Left lung (tissue), 10 donors: ENCODE measurements around the gene ZNF410. TPM values are rescaled to one million over a fixed set of nuclear protein-coding genes. Genes with fewer than 3 reads are reported as not detected.
A peak's percentile ranks its signal among the peaks of the same experiment; 100 is the strongest.

Source experiments
- ATAC-seq: fragments of 200-7000 bp; cut with Tn5 transposase; one replicate; pipeline ENCODE4 v1.9.1; 2020; ENCODE audit warnings: moderate library complexity
- DNase-seq, 4 donors: peaks; one replicate each; pipeline ENCODE4 v3.0.0-alpha.2; 2013 to 2020
- H3K27ac ChIP-seq, 2 donors: fragments of 200-600 bp; sonication (generic) in 1 of 2; one replicate each; pipeline versions ENCODE4 v1.5.0 to v1.8.0; 2020 to 2021
- H3K27me3 ChIP-seq, 2 donors: fragments of 200-600 bp; sonication (generic) in 1 of 2; one replicate each; pipeline versions ENCODE4 v1.5.0 to v1.8.0; 2020 to 2021
- H3K36me3 ChIP-seq, 2 donors: fragments of 200-600 bp; sonication (generic) in 1 of 2; one replicate each; pipeline versions ENCODE4 v1.5.0 to v1.8.0; 2020 to 2021
- H3K4me1 ChIP-seq, 2 donors: fragments of 200-600 bp; one replicate each; pipeline ENCODE4 v1.8.0; 2021
- H3K4me3 ChIP-seq, 2 donors: fragments of 200-600 bp; sonication (generic) in 1 of 2; one replicate each; pipeline versions ENCODE4 v1.5.0 to v1.8.0; 2020 to 2021; ENCODE audit warnings: mild to moderate bottlenecking in 1 of 2
- H3K9me3 ChIP-seq, 2 donors: fragments of 200-600 bp; sonication (generic) in 1 of 2; one replicate each; pipeline versions ENCODE4 v1.5.0 to v1.8.0; 2020 to 2021
- intact Hi-C, 2 donors: fragments of 100-400 bp; cut with DNase I; formaldehyde crosslinking; loops; one replicate each; pipeline versions ENCODE4 v1.11.2 to v1.14.2; 2022
- polyA plus RNA-seq, 6 donors: library from polyadenylated mRNA; unstranded; fragments of 120-200 nt; gene quantifications; one replicate each; pipeline ENCODE4 v1.2.1, GENCODE V29; 2013; ENCODE audit not compliant: insufficient read length in 6 of 6
- total RNA-seq, 2 donors: library from RNA; stranded (reverse); fragmentation: NEBNext Ultra II Directional; extraction: Animal tissue kit (Norgen Biotek cat#: 25700); gene quantifications; one replicate each; pipeline ENCODE4 v1.2.1, GENCODE V29; 2021
- TF ChIP-seq, protein P1 (sequence below), 2 donors: fragments of 200-600 bp; sonication (generic) in 1 of 2; IDR thresholded peaks; one replicate each; pipeline versions ENCODE4 v1.5.0 to v1.8.0; 2021; ENCODE audit warnings: antibody characterized with exemption in 2 of 2
- donor health status: DM: no; HTN: yes; CAD: no.
- donor health status: DM: no; HTN: no; CAD: no.

ZNF410 gene
- total and polyA plus RNA-seq, 8 donors, result 38.7 to 55.6 (median 50.4) TPM

DNA sequence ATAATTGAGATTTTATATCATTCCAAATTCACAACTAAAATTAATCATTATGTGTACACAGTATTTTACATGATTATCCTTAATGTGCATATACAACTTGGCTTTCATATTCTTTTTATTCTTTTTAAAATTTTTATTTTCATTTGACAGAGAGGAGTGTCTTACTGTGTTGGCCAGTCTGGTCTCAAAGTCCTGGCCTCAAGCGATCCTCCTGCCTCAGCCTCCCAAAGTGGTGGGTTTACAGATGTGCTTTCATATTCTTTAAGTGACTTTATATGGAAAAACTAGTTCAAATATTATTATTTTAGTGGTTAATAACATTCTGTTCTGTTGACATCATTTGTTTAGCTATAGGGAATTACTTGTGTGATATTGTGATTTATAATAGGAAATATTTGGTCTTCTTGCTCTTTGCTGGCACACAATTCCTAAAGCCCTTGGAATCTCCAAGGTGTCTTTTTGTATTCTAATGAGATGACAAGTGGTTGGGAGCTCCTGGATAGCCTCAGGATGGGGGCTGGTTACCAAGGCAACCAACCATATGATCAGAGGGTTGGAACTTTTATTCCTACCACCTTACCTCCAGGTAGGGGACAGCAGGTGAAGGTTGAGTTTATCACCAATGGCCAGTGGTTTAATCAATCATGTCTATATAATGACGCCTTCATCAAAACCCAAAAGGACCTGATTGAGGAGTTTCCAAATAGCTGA, 16.0 kb upstream of the ZNF410 start:
- ATAC-seq, result no peak
- H3K36me3 ChIP-seq, result peaks cover 0 to 5% of the 10 kb centered on the region in 2 donors

DNA sequence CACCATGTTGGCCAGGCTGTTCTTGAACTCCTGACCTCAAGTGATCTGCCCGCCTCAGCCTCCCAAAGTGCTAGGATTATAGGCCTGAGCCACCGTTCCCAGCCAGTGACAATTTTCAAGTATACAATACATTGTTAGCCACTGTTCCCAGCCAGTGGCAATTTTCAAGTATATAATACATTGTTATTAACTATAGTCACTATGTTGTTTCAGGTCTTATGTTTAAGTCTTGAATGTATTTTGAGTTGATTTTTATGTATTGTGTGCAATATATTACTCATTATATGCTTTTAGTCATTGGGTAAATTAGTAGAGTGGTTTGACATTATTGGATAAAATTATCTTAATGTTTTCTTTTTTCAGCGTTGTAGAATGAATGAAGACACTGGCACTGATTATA, 13.0 kb upstream of the ZNF410 start:
- H3K27ac ChIP-seq, result no peak overlapping the region
- H3K4me1 ChIP-seq, result peaks cover 0 to 4% of the 10 kb centered on the region in 2 donors
- peaks cover 0 to 5% of the 10 kb centered on the region in 2 donors for H3K36me3 ChIP-seq
- TF ChIP-seq, protein P1, sequence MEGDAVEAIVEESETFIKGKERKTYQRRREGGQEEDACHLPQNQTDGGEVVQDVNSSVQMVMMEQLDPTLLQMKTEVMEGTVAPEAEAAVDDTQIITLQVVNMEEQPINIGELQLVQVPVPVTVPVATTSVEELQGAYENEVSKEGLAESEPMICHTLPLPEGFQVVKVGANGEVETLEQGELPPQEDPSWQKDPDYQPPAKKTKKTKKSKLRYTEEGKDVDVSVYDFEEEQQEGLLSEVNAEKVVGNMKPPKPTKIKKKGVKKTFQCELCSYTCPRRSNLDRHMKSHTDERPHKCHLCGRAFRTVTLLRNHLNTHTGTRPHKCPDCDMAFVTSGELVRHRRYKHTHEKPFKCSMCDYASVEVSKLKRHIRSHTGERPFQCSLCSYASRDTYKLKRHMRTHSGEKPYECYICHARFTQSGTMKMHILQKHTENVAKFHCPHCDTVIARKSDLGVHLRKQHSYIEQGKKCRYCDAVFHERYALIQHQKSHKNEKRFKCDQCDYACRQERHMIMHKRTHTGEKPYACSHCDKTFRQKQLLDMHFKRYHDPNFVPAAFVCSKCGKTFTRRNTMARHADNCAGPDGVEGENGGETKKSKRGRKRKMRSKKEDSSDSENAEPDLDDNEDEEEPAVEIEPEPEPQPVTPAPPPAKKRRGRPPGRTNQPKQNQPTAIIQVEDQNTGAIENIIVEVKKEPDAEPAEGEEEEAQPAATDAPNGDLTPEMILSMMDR (IDR thresholded peaks at IDR 0.05), result no peak
- intact Hi-C loops, result no loop called here
- DNase-seq, result no peak
- ATAC-seq, result no peak
- no peaks in the 10 kb centered on the region for H3K27me3 ChIP-seq
- no peaks in the 10 kb centered on the region for H3K9me3 ChIP-seq
- H3K4me3 ChIP-seq, result no peak overlapping the region

More for the DNA sequence above, 16.0 kb upstream of the ZNF410 start:
- no peaks in the 10 kb centered on the region for H3K9me3 ChIP-seq
- no peak overlapping the region for H3K27ac ChIP-seq
- intact Hi-C loops, result no loop called here
- H3K4me3 ChIP-seq, result no peak overlapping the region
- no peaks in the 10 kb centered on the region for H3K27me3 ChIP-seq
- DNase-seq, result no peak
- no peaks in the 10 kb centered on the region for H3K4me1 ChIP-seq
- TF ChIP-seq, protein P1 (IDR thresholded peaks at IDR 0.05), result no peak

DNA sequence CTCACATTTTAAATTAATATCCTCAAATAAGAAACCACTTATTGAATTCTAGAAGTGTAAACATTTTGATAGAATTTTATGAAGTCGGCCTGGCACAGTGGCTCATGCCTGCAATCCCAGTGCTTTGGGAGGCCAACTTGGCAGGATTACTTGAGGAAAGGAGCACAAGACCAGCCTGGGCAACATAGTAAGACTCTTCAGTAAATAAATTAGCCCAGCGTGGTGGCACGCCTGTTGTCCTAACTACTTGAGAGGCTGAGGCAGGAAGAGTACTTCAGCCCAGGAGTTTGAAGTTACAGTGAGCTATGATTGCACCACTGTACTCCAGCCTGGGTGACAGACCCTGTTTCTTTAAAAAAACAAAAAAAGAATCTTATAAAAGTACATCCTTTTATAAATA, 8.9 kb upstream of the ZNF410 start:
- Histone ChIP-seq H3K27me3 (no peaks in the 10 kb centered on the region), H3K27ac (no peak overlapping the region), H3K4me3 (no peak overlapping the region), H3K36me3 (peaks cover 0 to 5% of the 10 kb centered on the region in 2 donors), H3K9me3 (no peaks in the 10 kb centered on the region), H3K4me1 (peaks cover 0 to 4% of the 10 kb centered on the region in 2 donors)
- DNase-seq (peak in 1 of 4 donors; percentile 63), ATAC-seq (peak; percentile 96)
- TF ChIP-seq, protein P1 (IDR thresholded peaks at IDR 0.05), result no peak
- intact Hi-C loops, result no loop called here

DNA sequence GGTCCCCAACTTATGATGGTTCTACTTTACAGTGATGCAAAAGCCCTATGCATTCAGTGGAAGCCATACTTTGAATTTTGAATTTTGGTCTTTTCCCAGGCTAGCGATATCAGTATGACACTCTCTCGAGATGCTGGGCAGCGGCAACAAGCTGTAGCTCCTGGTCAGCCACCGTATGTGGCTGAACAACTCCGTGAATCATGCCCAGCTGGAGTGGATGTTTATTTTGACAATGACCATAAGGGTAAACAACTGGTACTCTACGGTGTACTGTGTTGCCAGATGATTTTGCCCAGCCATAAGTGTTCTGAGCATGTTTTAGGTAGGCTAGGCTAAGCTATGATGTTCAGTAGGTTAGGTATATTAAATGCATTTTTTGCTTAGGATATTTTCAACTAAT, 8.2 kb upstream of the ZNF410 start:
- H3K27ac ChIP-seq, result no peak overlapping the region
- no peak overlapping the region for H3K4me3 ChIP-seq
- intact Hi-C loops, result no loop called here
- H3K4me1 ChIP-seq, result peaks cover 0 to 4% of the 10 kb centered on the region in 2 donors
- peaks cover 0 to 5% of the 10 kb centered on the region in 2 donors for H3K36me3 ChIP-seq
- H3K27me3 ChIP-seq, result no peaks in the 10 kb centered on the region
- ATAC-seq (no peak), DNase-seq (no peak)
- TF ChIP-seq, protein P1 (IDR thresholded peaks at IDR 0.05), result no peak
- H3K9me3 ChIP-seq, result no peaks in the 10 kb centered on the region

DNA sequence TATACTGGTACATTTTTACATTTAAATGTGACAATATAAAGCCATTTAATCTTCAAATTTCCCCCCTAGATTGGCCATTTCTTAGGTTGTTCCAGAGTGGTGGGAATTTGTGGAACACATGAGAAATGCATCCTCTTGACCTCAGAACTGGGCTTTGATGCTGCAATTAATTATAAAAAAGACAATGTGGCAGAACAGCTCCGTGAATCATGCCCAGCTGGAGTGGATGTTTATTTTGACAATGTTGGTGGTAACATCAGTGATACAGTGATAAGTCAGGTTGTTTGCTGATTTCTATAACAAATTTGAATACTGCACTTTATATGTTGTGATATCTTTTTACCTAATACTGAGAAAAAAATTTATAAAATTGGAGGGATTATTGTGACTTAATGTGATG, 7.6 kb upstream of the ZNF410 start:
- TF ChIP-seq, protein P1 (IDR thresholded peaks at IDR 0.05), result no peak
- no peak for ATAC-seq

More for the DNA sequence above, 7.6 kb upstream of the ZNF410 start:
- DNase-seq, result no peak
- Histone ChIP-seq H3K9me3 (no peaks in the 10 kb centered on the region), H3K4me3 (no peak overlapping the region), H3K36me3 (peaks cover 0 to 5% of the 10 kb centered on the region in 2 donors), H3K27me3 (no peaks in the 10 kb centered on the region), H3K4me1 (peaks cover 0 to 4% of the 10 kb centered on the region in 2 donors), H3K27ac (no peak overlapping the region)
- intact Hi-C loops, result no loop called here
